Mammary epithelial cell (primary cell): ENCODE data around the gene TRIM38.

Experiments used
- CTCF ChIP-seq, 2 donors: IDR thresholded peaks in 1 of 2; conservative IDR thresholded peaks in 1 of 2; 2 replicates each; pipeline ENCODE4 v1.5.1; 2011 to 2012; ENCODE audit warnings: inconsistent platforms in 2 of 2, low read length in 2 of 2, mild to moderate bottlenecking in 2 of 2, control low read depth in 1 of 2, low read depth in 1 of 2; ENCODE audit not compliant: insufficient read depth in 1 of 2; ENCODE audit errors: extremely low read depth in 1 of 2
- EZH2 ChIP-seq: IDR thresholded peaks from 2 replicates; pipeline ENCODE4 v1.6.1; 2012; ENCODE audit warnings: low read length, inconsistent platforms, borderline replicate concordance

- TF ChIP-seq CTCF (conservative IDR thresholded peaks at IDR 0.05 in 1 of 2, IDR thresholded peaks at IDR 0.05 in 1 of 2; ENCODE audit: extremely low read depth in 1 of 2, insufficient read depth in 1 of 2, low read depth in 1 of 2, low read length in 2 of 2) (no peak), EZH2 (no peak)
These were observed 2.6 kb upstream of the TRIM38 start for GRCh38 chr6:25959890-25960536.
